Heart left ventricle (tissue), 13 donors: Measurements from ENCODE around the gene VGF.

ENCODE experiments used
- CTCF ChIP-seq, 12 donors: fragments of 200-600 bp; sonication (generic) in 4 of 12; IDR thresholded peaks; one replicate each; pipeline versions ENCODE4 v1.5.0 to v1.8.0; 2018 to 2022; ENCODE audit warnings: antibody characterized with exemption in 12 of 12, mild to moderate bottlenecking in 5 of 12
- POLR2A ChIP-seq, 2 donors: fragments of 450-650 bp; IDR thresholded peaks; one replicate each; pipeline ENCODE4 v1.6.1; 2017; ENCODE audit warnings: antibody characterized with exemption in 2 of 2, mild to moderate bottlenecking in 2 of 2, moderate library complexity in 2 of 2
- donor health status: ischemic (EF 13 %, LVEDD 7.1; RV severe dilation, severe dysfunction).
- donor health status: DM: no; HTN: yes; CAD: no.
- donor health status: DM: no; HTN: no; CAD: no.
- donor health status: ischemic (EF 25% LVEDD 6.9; RV normal size, moderate dysfunction).
- donor health status: ischemic (EF 25% LVEDD 5.7; RV mildly dilated, moderate dysfunction).
- donor health status: ischemic (EF 35%, LVEDD 5.7; RV mildly dilated, moderate dysfunction).
- donor health status: nonischemic (EF 11% LVEDD 7.7; RV severe dilation, severe dysfunction).
- donor health status: DM: yes; HTN: yes; CAD: no.
- donor health status: PGD.
- donor health status: ischemic (EF 29% LVEDD 5.4; RV normal size, mild dysfunction).
- donor health status: nonischemic (EF 23%, LVEDD 6.1; RV moderate dilation, normal function).

GRCh38 chr7:101134399-101134980, 30.9 kb downstream of the VGF start:
- TF ChIP-seq CTCF (IDR thresholded peaks at IDR 0.05) (no peak), POLR2A (IDR thresholded peaks at IDR 0.05) (no peak)
